ENCODE results near the gene CFAP46. TPM values are rescaled to one million over a fixed set of nuclear protein-coding genes. Genes with fewer than 3 reads are reported as not detected.

The CFAP46 gene
- total RNA-seq, 6 donors from 2014 or later = 0.60 to 28.3 (median 8.0) TPM

GRCh38 chr10:132841615-132841975, 100.8 kb downstream of the CFAP46 start:
- no peaks in the 10 kb centered on the region for H3K27me3 ChIP-seq
- peak in 1 of 2 donors; percentile 24 for DNase-seq
- H3K9me3 ChIP-seq = peaks cover 8 to 23% (median 17%) of the 10 kb centered on the region in 4 donors
- H3K4me3 ChIP-seq = no peak overlapping the region
- H3K36me3 ChIP-seq = no peaks in the 10 kb centered on the region
- 69 to 90% methylated on average over 2 to 3 of the region's 3 CpGs for WGBS, 2 donors
- TF ChIP-seq POLR2A (IDR thresholded peaks at IDR 0.05) = no peak
- TF ChIP-seq CTCF (IDR thresholded peaks at IDR 0.05) = no peak
- no peak for TF ChIP-seq EP300 (IDR thresholded peaks at IDR 0.05)
- TF ChIP-seq POLR2AphosphoS5 (IDR thresholded peaks at IDR 0.05) = no peak
- peaks cover 0 to 5% (median 0%) of the 10 kb centered on the region in 4 donors for H3K4me1 ChIP-seq
- peak in 1 of 2 donors; percentile 13 for ATAC-seq (ENCODE audit: low FRiP score in 2 of 2)
- no peak overlapping the region for H3K27ac ChIP-seq

DNA sequence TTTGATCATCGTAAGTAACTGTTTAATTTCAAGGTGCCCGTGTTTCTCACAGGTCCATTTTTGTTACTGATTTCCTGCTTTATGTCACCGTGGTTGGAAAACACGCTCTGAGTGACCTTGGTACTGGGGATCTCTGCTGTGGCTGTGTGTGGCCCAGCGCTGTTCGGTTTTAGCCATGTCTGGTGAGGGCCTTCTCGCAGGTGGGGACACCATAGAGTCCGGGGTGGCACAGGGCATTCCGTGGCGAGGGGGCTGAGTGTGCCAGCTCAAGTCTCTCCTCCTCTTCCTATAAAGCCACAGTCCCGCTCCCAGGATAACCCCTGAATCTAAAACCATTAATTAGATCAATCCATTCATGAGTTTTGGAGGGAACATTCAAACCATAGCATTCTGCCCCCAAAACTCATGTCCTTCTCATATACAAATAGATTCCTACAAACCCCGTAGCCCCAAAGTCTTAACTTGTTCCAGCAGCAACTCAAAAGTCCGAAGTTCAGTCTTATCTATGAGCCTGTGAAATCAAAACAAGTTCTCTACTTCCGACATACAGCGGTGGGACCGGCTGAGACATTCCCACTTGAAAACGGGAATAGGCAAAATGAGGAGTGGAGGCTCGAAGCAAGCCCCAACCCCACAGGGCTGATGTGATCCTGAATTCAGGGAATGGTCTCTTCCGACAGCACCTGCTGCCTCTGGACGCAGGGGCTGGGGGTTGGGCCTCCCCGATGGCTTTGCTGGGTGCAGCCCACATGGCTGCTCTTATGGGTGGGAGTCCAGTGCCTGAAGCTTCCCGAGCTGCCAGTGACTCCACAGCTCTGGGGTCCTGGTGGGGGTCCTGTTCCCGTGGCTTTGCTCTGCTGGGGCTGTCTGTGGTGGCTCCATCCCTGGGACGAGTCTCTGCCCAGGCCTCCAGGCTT, 101.4 kb downstream of the CFAP46 start:
- Histone ChIP-seq H3K36me3 (no peaks in the 10 kb centered on the region), H3K4me3 (no peak overlapping the region), H3K9me3 (peaks cover 8 to 23% (median 17%) of the 10 kb centered on the region in 4 donors), H3K27me3 (peaks cover 0 to 4% (median 0%) of the 10 kb centered on the region in 4 donors), H3K4me1 (peaks cover 0 to 5% (median 0%) of the 10 kb centered on the region in 4 donors), H3K27ac (no peak overlapping the region)
- ATAC-seq (ENCODE audit: low FRiP score in 2 of 2) = no peak
- no peak for TF ChIP-seq POLR2AphosphoS5 (IDR thresholded peaks at IDR 0.05)
- 80 to 82% methylated on average over 15 to 24 of the region's 24 CpGs for WGBS, 2 donors
- peak in 1 of 2 donors; percentile 45 for DNase-seq

- Histone ChIP-seq H3K36me3 (no peaks in the 10 kb centered on the region), H3K9me3 (peaks cover 8 to 23% (median 17%) of the 10 kb centered on the region in 4 donors), H3K4me3 (no peak overlapping the region), H3K27me3 (peaks cover 0 to 4% (median 0%) of the 10 kb centered on the region in 4 donors), H3K4me1 (peaks cover 0 to 5% (median 0%) of the 10 kb centered on the region in 4 donors), H3K27ac (no peak overlapping the region)
- no peak for TF ChIP-seq POLR2A (IDR thresholded peaks at IDR 0.05)
- no peak for TF ChIP-seq EP300 (IDR thresholded peaks at IDR 0.05)
- no peak for TF ChIP-seq POLR2AphosphoS5 (IDR thresholded peaks at IDR 0.05)
- no peak for TF ChIP-seq CTCF (IDR thresholded peaks at IDR 0.05)
- DNase-seq = no peak
- WGBS, 2 donors = 83 to 91% methylated on average over 13 of the region's 13 CpGs
- no peak for ATAC-seq (ENCODE audit: low FRiP score in 2 of 2)
Measured at GRCh38 chr10:132839061-132839460, 103.3 kb downstream of the CFAP46 start.

DNA sequence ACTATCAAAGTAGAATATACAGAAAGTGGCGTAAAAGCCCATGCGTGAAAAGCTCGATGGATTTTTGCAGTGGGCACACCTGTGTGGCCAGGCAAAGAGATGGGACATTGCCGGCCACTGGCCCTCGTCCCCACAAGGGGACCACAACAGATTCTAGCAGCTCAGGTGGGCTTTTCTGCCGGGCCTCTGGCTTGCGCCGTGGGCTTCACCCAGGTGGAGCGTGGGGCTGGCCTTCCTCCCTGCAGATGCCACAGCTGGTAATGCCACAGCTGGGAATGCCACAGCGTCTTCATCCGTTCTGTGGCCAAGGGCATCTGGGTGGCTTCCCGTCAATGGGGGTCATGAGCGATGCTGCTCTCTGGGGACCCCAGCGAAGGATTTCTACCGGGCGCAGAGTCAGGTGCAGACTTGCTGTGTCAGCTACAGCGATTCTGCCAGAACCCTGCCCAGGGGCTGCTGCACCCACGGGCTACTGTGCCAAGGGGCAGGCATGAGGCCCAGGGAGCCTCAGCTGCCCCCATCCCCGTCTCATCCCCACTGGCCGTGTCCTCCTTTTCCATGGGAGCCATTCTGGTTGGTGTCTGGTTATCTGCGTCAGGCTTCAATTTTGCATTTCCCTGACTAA, 103.9 kb downstream of the CFAP46 start:
- DNase-seq (no peak), ATAC-seq (ENCODE audit: low FRiP score in 2 of 2) (no peak)
- no peaks in the 10 kb centered on the region for H3K36me3 ChIP-seq
- no peak overlapping the region for H3K27ac ChIP-seq
- 88 to 94% methylated on average over 12 to 17 of the region's 21 CpGs for WGBS, 2 donors
- peaks cover 0 to 5% (median 0%) of the 10 kb centered on the region in 4 donors for H3K4me1 ChIP-seq
- peaks cover 8 to 23% (median 17%) of the 10 kb centered on the region in 4 donors for H3K9me3 ChIP-seq
- TF ChIP-seq POLR2A (IDR thresholded peaks at IDR 0.05) (no peak), CTCF (IDR thresholded peaks at IDR 0.05) (no peak), POLR2AphosphoS5 (IDR thresholded peaks at IDR 0.05) (no peak), EP300 (IDR thresholded peaks at IDR 0.05) (no peak)
- H3K27me3 ChIP-seq = peaks cover 0 to 4% (median 2%) of the 10 kb centered on the region in 4 donors
- H3K4me3 ChIP-seq = no peak overlapping the region

- 81 to 90% methylated on average over 19 to 21 of the region's 21 CpGs for WGBS, 2 donors
- H3K27me3 ChIP-seq = peaks cover 0 to 6% (median 2%) of the 10 kb centered on the region in 4 donors
- ATAC-seq (ENCODE audit: low FRiP score in 2 of 2) = peak; percentile 13 to 52
- peaks cover 8 to 18% (median 15%) of the 10 kb centered on the region in 4 donors for H3K9me3 ChIP-seq
- no peak overlapping the region for H3K4me3 ChIP-seq
- TF ChIP-seq EP300 (IDR thresholded peaks at IDR 0.05) = no peak
- TF ChIP-seq POLR2AphosphoS5 (IDR thresholded peaks at IDR 0.05) = no peak
- TF ChIP-seq CTCF (IDR thresholded peaks at IDR 0.05) = no peak
- TF ChIP-seq POLR2A (IDR thresholded peaks at IDR 0.05) = no peak
- H3K4me1 ChIP-seq = peaks cover 0 to 5% (median 0%) of the 10 kb centered on the region in 4 donors
- no peak overlapping the region for H3K27ac ChIP-seq
- no peaks in the 10 kb centered on the region for H3K36me3 ChIP-seq
- DNase-seq = peak in 1 of 2 donors; percentile 82
Measured at GRCh38 chr10:132837905-132838304, 104.5 kb downstream of the CFAP46 start.

Data from upper lobe of left lung (tissue), 6 donors.